ENCODE data around the gene MEF2C.

- TF ChIP-seq, protein P1, sequence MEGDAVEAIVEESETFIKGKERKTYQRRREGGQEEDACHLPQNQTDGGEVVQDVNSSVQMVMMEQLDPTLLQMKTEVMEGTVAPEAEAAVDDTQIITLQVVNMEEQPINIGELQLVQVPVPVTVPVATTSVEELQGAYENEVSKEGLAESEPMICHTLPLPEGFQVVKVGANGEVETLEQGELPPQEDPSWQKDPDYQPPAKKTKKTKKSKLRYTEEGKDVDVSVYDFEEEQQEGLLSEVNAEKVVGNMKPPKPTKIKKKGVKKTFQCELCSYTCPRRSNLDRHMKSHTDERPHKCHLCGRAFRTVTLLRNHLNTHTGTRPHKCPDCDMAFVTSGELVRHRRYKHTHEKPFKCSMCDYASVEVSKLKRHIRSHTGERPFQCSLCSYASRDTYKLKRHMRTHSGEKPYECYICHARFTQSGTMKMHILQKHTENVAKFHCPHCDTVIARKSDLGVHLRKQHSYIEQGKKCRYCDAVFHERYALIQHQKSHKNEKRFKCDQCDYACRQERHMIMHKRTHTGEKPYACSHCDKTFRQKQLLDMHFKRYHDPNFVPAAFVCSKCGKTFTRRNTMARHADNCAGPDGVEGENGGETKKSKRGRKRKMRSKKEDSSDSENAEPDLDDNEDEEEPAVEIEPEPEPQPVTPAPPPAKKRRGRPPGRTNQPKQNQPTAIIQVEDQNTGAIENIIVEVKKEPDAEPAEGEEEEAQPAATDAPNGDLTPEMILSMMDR (IDR thresholded peaks at IDR 0.05; ENCODE audit: low read depth, low read length, poor library complexity, severe bottlenecking): no peak
- TF ChIP-seq EZH2phosphoT487 (IDR thresholded peaks at IDR 0.05; ENCODE audit: borderline replicate concordance, low read length): no peak
Observed at GRCh38 chr5:88813805-88814575, 69.0 kb downstream of the MEF2C start.

Measured in DOHH2 (cell line).